ENCODE measurements around the gene DPF3.
"Not testable (repeated sequence)": the region's sequence is repeated elsewhere in the genome, so short reads cannot be mapped to it uniquely, and the experiment has no call there.

Gene DPF3

GRCh38 chr14:72878746-72879145, 15.2 kb downstream of the DPF3 start:
- no peak for DNase-seq

- DNase-seq: no peak
Observed at GRCh38 chr14:72876710-72877063, 17.2 kb downstream of the DPF3 start.

DNA sequence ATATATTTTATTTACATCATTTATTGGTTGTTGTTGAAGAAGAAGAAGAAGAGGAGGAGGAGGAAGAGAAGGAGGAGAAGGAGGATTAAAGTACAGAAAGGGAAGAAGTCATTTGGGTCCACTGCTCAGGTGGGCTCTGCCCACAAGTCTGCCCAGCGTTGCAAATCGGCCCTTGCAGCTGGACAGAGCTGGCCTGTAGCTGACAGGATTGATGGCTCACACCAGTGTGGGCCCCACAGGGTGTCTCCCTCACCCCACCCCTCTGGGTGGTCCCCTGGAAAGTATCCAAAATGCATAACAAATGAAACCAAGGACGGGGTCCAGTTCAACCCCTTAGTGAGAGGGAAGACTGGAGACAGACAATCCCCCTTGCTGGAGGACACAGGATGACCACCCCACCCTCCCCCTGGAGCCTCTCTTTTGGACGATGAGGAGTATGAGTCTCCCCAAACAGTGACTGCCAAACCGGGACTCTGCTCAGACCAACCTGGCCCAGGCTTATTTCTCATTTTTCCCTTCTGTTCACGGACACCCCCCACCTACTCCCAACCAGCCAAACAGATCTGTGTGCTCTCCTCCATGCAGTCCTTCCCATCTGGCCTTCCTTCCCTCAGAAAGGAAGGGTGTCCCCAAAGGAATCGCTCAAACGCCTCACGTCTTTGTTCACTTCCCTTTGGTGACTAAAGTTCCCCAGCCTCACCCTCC, 17.7 kb downstream of the DPF3 start:
- no peak for DNase-seq

DNA sequence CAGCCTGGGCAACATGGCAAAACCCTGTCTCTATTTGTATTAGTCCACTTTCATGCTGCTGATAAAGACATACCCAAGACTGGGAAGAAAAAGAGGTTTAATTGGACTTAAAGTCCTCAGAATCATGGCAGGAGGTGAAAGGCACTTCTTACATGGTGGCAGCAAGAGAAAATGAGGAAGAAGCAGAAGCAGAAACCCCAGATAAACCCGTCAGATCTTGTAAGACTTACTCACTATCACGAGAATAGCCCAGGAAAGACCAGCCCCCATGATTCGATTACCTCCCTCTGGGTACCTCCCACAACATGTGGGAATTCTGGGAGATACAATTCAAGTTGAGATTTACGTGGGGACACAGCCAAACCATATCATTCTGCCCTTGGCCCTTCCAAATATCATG, 23.0 kb downstream of the DPF3 start:
- not testable (repeated sequence) for DNase-seq

DNA sequence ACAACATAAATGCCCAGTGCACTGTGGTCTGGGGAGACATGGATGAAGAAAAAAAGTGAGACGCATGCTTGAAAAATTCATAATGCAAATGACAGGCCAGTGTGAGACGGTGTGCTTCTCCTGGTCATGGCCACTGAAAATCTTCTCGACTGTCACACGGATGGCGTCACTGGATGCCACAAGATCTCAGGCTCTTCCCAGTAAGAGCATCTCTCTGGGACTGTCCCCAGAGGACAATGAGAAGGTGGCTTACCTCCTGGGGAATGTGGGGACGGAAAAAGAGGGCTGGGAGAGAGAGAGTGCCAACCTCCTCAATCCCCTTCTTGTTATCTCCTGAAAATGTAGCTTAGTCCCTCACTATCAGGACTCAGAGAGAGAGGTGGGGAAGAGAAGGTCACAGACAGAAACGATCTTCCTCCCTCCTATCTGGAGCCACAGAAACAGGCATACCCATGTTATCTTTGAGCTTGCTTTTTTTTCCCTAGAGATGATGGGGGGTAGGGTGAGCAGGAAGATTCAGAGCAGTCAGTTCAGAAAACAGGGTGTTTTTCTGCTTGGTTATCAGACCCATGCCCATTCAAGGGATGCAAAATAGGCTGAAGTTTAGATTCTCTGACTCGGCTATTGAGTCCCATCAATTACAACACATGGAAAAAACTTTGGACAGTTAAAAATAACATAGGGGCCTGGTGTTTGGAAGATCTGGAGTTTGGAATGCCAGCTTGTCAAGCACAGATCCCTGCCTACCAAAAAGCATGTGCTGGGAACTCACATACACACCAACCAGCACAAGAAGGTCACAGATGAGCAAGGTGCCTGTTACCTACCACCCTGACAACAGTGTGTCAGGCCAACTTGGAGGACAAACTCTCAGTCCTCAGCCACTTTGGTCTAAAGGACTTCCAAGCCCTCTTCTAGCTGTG, 24.2 kb downstream of the DPF3 start:
- DNase-seq: no peak

GRCh38 chr14:72868500-72868899, 25.4 kb downstream of the DPF3 start:
- no peak for DNase-seq

GRCh38 chr14:72864712-72865365, 29.1 kb downstream of the DPF3 start:
- no peak for DNase-seq

GRCh38 chr14:72863216-72864006, 30.5 kb downstream of the DPF3 start:
- no peak for DNase-seq

- DNase-seq: no peak
Observed at GRCh38 chr14:72856530-72857266, 37.2 kb downstream of the DPF3 start.

DNA sequence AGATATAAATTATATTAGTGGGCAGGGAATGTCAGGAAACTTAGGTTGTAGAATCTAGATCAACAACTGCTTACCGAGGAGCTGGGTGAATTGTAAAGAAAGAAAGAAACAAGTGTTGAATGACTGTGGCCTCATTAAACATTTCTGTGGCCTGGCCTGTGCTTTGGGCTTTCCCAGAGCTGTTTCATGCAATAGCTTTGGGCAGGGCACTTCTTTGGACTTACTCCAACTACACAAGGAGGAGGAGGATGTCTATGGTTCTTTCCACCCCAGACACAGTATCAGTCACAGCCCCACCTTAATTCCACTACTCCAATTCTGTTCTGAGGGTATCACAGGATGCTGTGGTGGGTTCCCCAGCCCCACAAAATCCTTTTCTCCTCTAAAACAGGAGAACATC, 38.0 kb downstream of the DPF3 start:
- DNase-seq: no peak

DNA sequence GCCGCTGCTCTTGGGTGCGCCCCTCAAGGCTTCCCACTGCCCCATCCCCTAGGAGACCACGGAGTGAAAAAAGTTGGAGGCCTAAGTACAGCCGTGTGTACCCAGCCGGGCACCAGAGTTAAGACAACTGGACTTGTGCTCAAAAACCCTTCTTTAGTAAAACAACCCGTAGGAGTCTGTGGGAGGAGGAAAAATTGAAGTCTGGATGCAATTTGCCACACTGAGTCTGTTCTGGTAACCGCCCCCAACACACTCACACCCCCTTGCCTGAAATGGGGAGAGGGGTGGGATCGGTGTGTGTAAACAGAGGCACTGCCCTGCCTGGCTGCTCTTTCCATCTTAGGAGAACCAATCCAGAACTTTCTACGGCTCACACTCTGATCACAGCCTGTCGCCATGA, 41.7 kb downstream of the DPF3 start:
- DNase-seq: no peak

DNA sequence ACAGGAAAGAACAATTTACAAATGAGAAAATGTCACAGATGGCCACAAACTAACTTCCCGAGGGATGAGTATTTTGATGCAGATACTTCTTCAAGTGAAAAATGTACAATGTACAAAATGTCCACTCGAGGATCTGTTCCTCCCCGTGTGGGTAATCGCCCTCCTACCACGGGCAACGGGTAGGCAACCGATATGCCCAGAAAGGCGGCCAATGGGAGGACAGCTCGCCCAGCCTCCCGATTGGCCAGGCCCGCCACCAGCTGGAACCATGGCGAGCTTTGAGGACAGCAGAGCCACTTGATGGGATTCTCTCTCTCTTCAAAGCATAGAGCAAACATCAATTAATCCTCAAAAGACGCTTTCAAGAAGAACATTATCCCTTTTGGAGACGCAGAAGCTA, 42.3 kb downstream of the DPF3 start:
- DNase-seq: no peak

DNA sequence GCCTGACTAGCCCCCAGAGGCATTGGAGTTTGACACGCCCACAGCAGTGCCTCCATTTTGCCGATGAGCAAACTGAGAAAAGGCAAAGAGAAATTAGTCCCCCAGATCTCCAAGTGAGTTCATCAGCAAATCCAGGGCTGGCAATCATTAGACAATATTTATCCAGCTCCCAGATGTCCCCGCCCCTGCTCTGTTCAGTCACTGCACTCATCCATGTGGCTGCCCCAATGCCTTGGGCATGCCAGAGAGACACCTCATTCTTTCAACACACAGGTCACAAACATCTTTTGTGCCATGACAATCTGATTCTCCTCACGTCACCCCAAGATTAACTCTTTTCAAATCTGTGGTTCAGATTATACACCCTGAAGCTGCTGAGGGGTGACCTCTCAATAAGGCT, 43.5 kb downstream of the DPF3 start:
- no peak for DNase-seq

GRCh38 chr14:72849222-72849621, 44.7 kb downstream of the DPF3 start:
- DNase-seq: no peak

DNA sequence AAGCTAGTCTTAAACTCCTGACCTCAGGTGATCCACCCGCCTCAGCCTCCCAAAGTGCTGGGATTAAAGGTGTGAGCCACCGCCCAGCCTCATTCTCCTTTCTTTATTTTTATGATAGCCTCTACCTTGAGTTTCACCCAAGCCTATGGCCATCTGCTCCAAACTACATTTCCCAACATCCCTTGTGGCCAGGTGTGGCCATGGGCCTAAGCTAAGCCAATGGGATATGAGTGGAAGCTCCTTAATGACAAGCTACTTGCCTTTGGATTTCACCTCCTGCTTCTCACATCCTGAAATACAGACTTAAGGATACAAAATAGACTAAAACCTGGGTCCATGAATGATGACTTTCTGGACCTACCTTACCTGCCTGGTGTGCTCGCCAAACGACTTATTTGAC, 46.2 kb downstream of the DPF3 start:
- no peak for DNase-seq

DNA sequence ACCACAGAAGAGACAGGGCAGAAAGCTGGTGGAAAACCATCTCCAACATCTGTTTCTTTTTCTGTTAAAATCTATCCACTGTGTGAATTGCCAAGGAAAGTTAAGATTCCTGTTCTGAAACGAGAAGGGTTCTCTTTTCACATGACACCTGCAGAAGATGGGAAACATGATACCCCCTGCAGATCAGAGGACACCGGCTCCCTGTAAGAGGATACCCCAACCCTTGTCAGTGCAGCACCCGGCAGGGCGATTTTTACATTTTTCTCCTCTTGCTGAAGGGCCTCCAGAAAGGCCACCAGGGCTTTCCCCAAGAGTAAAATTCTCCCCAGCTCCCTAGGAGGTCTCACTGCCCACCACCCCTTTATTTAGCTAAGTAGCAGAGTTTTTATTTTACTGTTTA, 48.2 kb downstream of the DPF3 start:
- no peak for DNase-seq

DNA sequence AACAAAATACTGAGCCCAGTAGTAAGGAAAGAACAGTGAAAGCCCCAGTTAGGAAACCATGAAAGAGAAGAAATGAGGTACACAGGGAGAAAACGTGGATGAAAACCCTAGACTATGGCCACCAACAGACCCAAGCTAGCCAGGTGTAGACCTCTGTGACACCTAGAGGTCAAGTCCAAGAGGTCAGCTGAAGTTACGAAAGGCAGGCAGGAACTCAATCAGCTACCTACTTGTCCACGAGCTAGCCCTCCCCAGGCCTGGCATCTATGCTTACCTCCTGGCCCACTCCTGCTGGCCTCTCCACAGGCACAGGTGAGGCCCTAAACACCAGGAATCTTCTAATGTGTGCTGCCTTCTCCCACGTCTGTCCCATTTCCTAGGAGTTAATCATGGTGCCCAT, 48.7 kb downstream of the DPF3 start:
- DNase-seq: no peak

- DNase-seq: no peak
Observed at GRCh38 chr14:72844524-72844923, 49.4 kb downstream of the DPF3 start.

- DNase-seq: no peak
Observed at GRCh38 chr14:72839753-72840607, 53.9 kb downstream of the DPF3 start.

DNA sequence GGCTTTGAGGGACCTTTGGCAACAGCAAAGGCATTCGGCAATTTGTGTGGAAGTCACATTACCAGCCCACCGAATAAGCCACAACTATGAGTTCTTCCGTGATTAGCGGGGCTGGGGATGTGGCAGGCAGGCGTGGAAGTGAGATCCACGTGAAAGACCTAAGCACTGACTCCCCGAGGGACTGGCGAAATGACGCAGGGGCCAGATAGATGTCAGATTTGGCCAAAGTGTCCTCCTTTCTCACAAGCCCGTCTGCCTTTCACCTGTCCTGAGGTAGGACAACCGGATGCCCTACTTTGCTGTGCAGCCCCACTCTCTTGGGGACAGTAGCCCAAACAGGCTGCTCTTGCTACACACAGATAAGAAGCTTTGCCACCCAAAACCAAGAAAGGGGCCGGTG, 54.5 kb downstream of the DPF3 start:
- no peak for DNase-seq

- no peak for DNase-seq
Observed at GRCh38 chr14:72836085-72836484, 57.8 kb downstream of the DPF3 start.

Data from CD4-positive, alpha-beta T cell treated with Interferon gamma for 1 hour (primary cell).